SU-DHL-6 (cell line): ENCODE results near the gene PRPSAP1.

Experiments
- H2AFZ ChIP-seq: fragments of 200-600 bp; sonication (generic); 2 replicates; pipeline ENCODE4 v1.6.1; 2014; ENCODE audit warnings: low read depth, mild to moderate bottlenecking, moderate library complexity, mixed read lengths, antibody characterized with exemption, low read length; ENCODE audit not compliant: severe bottlenecking
- H3F3A ChIP-seq: fragments of 200-600 bp; shearing (Covaris generic); 2 replicates; pipeline ENCODE4 v1.6.0; 2016; ENCODE audit warnings: antibody characterized with exemption, mild to moderate bottlenecking; ENCODE audit not compliant: insufficient read depth
- H3K27ac ChIP-seq: fragments of 200-600 bp; sonication (generic); 2 replicates; pipeline ENCODE4 v1.5.1; 2016; ENCODE audit warnings: low read depth, mild to moderate bottlenecking, low read length, moderate library complexity, mixed read lengths
- H3K27me3 ChIP-seq: fragments of 200-600 bp; sonication (generic), shearing (Covaris generic); 2 replicates; pipeline ENCODE4 v1.6.0; 2014; ENCODE audit warnings: mild to moderate bottlenecking, low read length
- H3K36me3 ChIP-seq: fragments of 200-600 bp; sonication (generic); 2 replicates; pipeline ENCODE4 v1.6.1; 2014; ENCODE audit warnings: mild to moderate bottlenecking, low read length, mixed read lengths
- H3K4me2 ChIP-seq: fragments of 300-600, 200-600 bp; shearing (Covaris generic), sonication (generic); 2 replicates; pipeline ENCODE4 v1.6.0; 2014; ENCODE audit warnings: low read length, low read depth, mild to moderate bottlenecking; ENCODE audit not compliant: poor library complexity, severe bottlenecking
- H3K4me3 ChIP-seq: fragments of 200-600 bp; sonication (generic); 2 replicates; pipeline ENCODE4 v1.5.1; 2014; ENCODE audit warnings: antibody characterized with exemption, low read length, mild to moderate bottlenecking, mixed read lengths; ENCODE audit not compliant: insufficient read depth, poor library complexity, severe bottlenecking
- H3K79me2 ChIP-seq: fragments of 200-600 bp; sonication (generic); 2 replicates; pipeline ENCODE4 v1.6.1; 2014; ENCODE audit warnings: mild to moderate bottlenecking, low read length, moderate library complexity; ENCODE audit not compliant: insufficient read depth
- H3K9ac ChIP-seq: fragments of 200-600 bp; sonication (generic); 2 replicates; pipeline ENCODE4 v1.7.0; 2014; ENCODE audit warnings: mild to moderate bottlenecking, low read length
- H3K9me2 ChIP-seq: fragments of 200-600 bp; sonication (generic); replicated peaks from 2 replicates; pipeline ENCODE4 v1.6.1; 2014; ENCODE audit warnings: low read length; ENCODE audit not compliant: insufficient read depth
- H3K9me3 ChIP-seq: fragments of 200-600 bp; sonication (generic); 2 replicates; pipeline ENCODE4 v1.6.1; 2014; ENCODE audit warnings: low read length, mixed read lengths; ENCODE audit not compliant: insufficient read depth
- H4K20me1 ChIP-seq: fragments of 200-600 bp; sonication (generic); 2 replicates; pipeline ENCODE4 v1.6.1; 2014; ENCODE audit warnings: low read depth, mild to moderate bottlenecking, antibody characterized with exemption, low read length, moderate library complexity, mixed read lengths
- EZH2phosphoT487 ChIP-seq: fragments of 200-600 bp; sonication (generic), shearing (Covaris generic); conservative IDR thresholded peaks from 2 replicates; pipeline ENCODE4 v1.6.1; 2018; ENCODE audit warnings: mild to moderate bottlenecking, antibody characterized with exemption, low read length, moderate library complexity, mixed read lengths
- TF ChIP-seq, protein P1 (sequence below): fragments of 200-600 bp; sonication (generic); IDR thresholded peaks from one replicate; pipeline ENCODE4 v1.5.1; 2017; ENCODE audit warnings: antibody characterized with exemption, mild to moderate bottlenecking, low read length, moderate library complexity; ENCODE audit not compliant: insufficient read depth, poor library complexity, severe bottlenecking

The PRPSAP1 gene

DNA sequence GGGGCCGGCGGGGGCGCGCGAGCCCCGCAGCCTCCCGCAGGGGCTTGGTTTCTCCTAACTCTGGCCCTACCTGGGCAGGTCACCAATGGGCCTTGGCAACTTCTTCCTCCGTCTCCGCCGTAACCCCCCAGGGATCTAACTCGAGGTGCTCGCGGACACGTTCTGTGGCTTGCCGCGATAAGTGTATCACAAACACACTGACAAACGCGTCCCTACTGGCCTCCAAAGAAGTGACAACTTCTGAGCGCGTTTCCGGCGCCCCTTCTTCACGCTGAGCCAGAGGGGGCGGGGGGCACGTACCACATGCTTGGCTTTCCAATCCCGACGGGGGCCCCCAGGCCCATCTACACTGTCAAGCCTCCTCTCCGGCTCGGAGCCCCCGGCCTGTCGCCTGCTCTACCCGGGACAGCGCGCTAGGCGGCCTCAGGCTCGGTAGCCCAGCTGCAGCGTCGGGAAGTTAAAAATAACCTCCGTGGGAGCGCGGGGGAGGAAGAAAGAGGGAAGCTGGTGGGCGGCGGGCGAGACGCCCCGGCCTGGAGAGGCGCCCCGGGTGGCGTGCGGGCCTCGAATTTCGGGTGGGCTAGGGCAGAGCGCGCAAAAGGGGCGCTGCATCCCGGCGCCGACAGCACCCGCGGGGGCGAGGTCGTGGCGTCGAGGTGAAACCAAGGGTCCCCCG, 30.0 kb upstream of the PRPSAP1 start:
- peak overlapping the region; percentile 72 for H3K9ac ChIP-seq
- no peaks in the 10 kb centered on the region for H3K27me3 ChIP-seq
- H3K4me3 ChIP-seq: peak overlapping the region; percentile 56
- no peaks in the 10 kb centered on the region for H3K9me3 ChIP-seq
- H3K4me2 ChIP-seq: peak overlapping the region; percentile 67
- H3K36me3 ChIP-seq: no peaks in the 10 kb centered on the region
- H2AFZ ChIP-seq: peak overlapping the region; percentile 54
- TF ChIP-seq EZH2phosphoT487: no peak
- TF ChIP-seq, protein P1, sequence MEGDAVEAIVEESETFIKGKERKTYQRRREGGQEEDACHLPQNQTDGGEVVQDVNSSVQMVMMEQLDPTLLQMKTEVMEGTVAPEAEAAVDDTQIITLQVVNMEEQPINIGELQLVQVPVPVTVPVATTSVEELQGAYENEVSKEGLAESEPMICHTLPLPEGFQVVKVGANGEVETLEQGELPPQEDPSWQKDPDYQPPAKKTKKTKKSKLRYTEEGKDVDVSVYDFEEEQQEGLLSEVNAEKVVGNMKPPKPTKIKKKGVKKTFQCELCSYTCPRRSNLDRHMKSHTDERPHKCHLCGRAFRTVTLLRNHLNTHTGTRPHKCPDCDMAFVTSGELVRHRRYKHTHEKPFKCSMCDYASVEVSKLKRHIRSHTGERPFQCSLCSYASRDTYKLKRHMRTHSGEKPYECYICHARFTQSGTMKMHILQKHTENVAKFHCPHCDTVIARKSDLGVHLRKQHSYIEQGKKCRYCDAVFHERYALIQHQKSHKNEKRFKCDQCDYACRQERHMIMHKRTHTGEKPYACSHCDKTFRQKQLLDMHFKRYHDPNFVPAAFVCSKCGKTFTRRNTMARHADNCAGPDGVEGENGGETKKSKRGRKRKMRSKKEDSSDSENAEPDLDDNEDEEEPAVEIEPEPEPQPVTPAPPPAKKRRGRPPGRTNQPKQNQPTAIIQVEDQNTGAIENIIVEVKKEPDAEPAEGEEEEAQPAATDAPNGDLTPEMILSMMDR: no peak
- no peaks in the 10 kb centered on the region for H4K20me1 ChIP-seq
- no peaks in the 10 kb centered on the region for H3F3A ChIP-seq
- H3K27ac ChIP-seq: peak overlapping the region; percentile 45
- H3K79me2 ChIP-seq: no peaks in the 10 kb centered on the region
- no peaks in the 10 kb centered on the region for H3K9me2 ChIP-seq

DNA sequence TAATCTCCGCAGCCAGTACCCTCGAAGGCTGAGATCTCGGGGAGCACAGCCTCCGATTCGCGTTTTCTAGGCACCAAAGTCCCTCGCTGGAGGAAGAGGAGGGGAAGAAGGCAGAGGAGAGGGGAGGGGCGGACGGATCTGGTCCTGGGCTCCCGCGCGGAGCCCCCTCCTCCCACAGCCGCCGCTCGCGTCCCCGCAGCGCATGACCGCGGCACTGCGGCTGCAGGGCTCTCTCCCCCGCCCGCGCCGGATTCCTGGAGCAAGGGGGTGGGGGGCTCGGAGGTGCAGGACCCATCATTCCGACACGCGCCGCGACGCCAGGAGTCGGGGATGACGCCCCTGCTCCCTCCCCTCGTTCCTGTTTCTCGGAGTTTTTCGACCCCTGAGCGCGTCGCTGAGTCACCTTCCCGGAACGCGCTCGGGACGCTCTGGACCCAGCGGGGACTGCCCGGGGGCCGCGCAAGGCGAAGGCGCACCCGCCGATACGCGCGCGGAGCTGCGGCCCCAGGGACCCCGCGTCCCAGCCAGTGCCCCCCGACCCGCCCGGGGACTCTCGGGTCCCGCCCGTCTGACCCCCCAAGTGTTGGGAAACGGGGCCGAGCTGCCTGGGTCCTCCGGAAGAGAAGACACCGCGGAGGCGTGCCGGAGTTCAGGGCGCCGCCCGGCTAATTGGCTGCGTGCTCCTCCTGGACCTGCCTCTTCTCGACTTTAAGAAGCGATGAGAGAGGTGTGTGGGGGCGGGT, 29.3 kb upstream of the PRPSAP1 start:
- Histone ChIP-seq H3K79me2 (no peaks in the 10 kb centered on the region), H3K9ac (peak overlapping the region; percentile 72), H3K36me3 (no peaks in the 10 kb centered on the region), H3K9me3 (no peaks in the 10 kb centered on the region), H3K4me3 (peak overlapping the region; percentile 56), H2AFZ (peak overlapping the region; percentile 54), H3K27ac (no peak overlapping the region), H3K9me2 (no peaks in the 10 kb centered on the region), H3K27me3 (no peaks in the 10 kb centered on the region), H3F3A (no peaks in the 10 kb centered on the region), H4K20me1 (no peaks in the 10 kb centered on the region), H3K4me2 (peak overlapping the region; percentile 67)
- TF ChIP-seq, protein P1: no peak
- no peak for TF ChIP-seq EZH2phosphoT487

DNA sequence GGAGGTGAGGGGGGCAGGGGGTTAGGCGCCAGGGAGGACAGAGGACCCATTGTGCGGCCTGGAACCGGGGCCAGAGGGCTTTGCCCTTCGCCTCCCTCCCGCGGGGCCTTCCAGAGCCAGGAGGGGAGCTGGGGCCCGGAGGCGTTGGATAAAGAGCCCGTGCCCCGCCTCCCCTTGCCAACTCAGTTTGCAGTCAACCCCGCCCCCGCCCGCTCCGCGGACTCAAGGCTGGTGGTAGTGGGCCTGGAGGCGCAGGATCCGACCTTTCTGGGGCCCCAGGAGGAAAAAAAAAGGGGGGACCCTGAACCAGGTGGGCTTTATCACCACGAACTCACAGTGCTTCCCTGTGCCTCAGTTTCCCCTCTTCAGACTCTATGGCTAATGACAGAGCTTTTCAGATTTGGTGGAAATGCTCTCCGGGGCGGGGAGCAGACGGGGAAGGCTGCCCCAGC, 28.7 kb upstream of the PRPSAP1 start:
- Histone ChIP-seq H3K9me3 (no peaks in the 10 kb centered on the region), H3K79me2 (no peaks in the 10 kb centered on the region), H3K9ac (0 out of 2 replicates have a peak overlapping the region, but pooled peaks have one; percentile 72), H2AFZ (no peak overlapping the region), H3K27me3 (no peaks in the 10 kb centered on the region), H3K27ac (no peak overlapping the region), H3K4me3 (no peak overlapping the region), H4K20me1 (no peaks in the 10 kb centered on the region), H3F3A (no peaks in the 10 kb centered on the region), H3K9me2 (no peaks in the 10 kb centered on the region), H3K36me3 (no peaks in the 10 kb centered on the region), H3K4me2 (peak overlapping the region; percentile 67)
- TF ChIP-seq, protein P1: no peak
- no peak for TF ChIP-seq EZH2phosphoT487
